Thyroid gland (tissue), 4 donors: Measurements from ENCODE around the gene DNAH10.

Source experiments
- CTCF ChIP-seq, 6 experiments: fragments of 200-600 bp in 3 of 6; fragments of 450-650 bp in 3 of 6; sonication (generic) in 3 of 6; IDR thresholded peaks; one replicate each; pipeline ENCODE4 v1.5.1; 2016 to 2019; ENCODE audit warnings: antibody characterized with exemption in 6 of 6, mild to moderate bottlenecking in 2 of 6, inconsistent platforms in 1 of 6, moderate library complexity in 1 of 6
- POLR2A ChIP-seq, 2 donors: fragments of 450-650 bp; IDR thresholded peaks; one replicate each; pipeline ENCODE4 v1.6.1; 2017; ENCODE audit warnings: antibody characterized with exemption in 2 of 2, mild to moderate bottlenecking in 2 of 2, moderate library complexity in 1 of 2

DNA sequence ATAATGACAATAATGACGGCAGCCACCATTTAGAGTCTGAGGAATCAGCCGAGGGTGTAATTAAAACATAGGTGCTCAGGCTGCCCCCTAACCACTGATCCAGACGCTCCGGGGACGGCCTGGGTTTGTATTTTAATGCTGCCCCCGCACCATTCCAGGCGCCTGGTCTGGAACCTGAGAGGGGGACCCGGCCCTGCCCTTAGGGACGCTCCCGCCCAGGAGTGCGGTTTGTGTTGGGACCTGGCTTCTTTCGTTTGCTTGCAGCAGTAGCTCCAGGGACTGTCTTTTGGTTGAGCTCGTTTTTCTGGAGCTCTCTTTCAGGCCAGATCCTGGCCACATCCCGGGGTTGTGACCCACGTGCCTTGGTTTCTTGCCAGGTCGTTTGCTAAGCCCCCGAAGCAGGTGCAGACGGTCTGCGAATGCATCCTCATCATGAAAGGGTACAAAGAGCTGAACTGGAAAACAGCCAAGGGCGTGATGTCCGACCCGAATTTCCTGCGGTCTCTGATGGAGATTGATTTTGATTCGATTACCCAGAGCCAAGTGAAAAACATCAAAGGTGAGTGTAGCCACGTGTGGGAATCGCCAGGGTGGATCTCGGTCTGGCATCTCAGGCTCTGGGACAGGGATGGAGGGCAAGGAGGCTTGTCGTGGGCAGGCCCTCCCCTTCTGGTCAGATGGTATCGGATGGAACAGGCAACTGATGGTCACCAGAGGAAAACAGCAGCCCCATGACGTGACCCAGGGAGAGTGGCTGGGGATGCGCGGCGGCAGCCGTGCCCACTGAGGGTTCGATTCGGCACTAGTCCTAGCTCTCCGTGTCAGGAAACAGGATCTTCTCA is 147.0 kb downstream of the DNAH10 start:
- TF ChIP-seq CTCF (IDR thresholded peaks at IDR 0.05) (no peak), POLR2A (IDR thresholded peaks at IDR 0.05) (no peak)
